HEK293 (cell line): Measurements from ENCODE around the gene LMF1.

Experiments used
- CTCF ChIA-PET: fragments of 350-600 bp; formaldehyde crosslinking; extraction: SDS; loops from one replicate; lab custom pipeline; 2021; ENCODE audit warnings: antibody characterized with exemption; lab: Yijun Ruan, JAX
- POLR2A ChIA-PET: fragments of 300-600 bp; formaldehyde crosslinking; extraction: SDS; loops from one replicate; lab custom pipeline; 2020; ENCODE audit warnings: antibody characterized with exemption, inconsistent platforms; lab: Yijun Ruan, JAX
- H3K27ac ChIP-seq: fragments of 200-500 bp; sonication (Bioruptor generic); 2 replicates; pipeline ENCODE4 v1.5.1; 2014; ENCODE audit warnings: low read depth, low read length, control low read depth, inconsistent platforms; ENCODE audit errors: extremely low read depth
- H3K36me3 ChIP-seq, 2 experiments: fragments of 200-500 bp in 1 of 2; sonication (Bioruptor generic) in 1 of 2; 1 replicate in 1 of 2; 2 replicates in 1 of 2; pipeline ENCODE4 v1.5.1; 2014 to 2017; ENCODE audit warnings: inconsistent platforms in 2 of 2, low read length in 2 of 2; ENCODE audit not compliant: control insufficient read depth in 2 of 2, insufficient read depth in 1 of 2
- H3K4me1 ChIP-seq: fragments of 200-500 bp; sonication (Bioruptor generic); 2 replicates; pipeline ENCODE4 v1.5.1; 2014; ENCODE audit warnings: mild to moderate bottlenecking, low read length, inconsistent platforms; ENCODE audit not compliant: control insufficient read depth, insufficient read depth
- H3K4me3 ChIP-seq: 2 replicates; pipeline ENCODE4 v1.5.1; 2011; ENCODE audit warnings: low read depth, mild to moderate bottlenecking, control low read depth, low read length, moderate library complexity
- H3K9me3 ChIP-seq: fragments of 200-500 bp; sonication (Bioruptor generic); 2 replicates; pipeline ENCODE4 v1.5.1; 2014; ENCODE audit warnings: low read depth, low read length, inconsistent platforms; ENCODE audit not compliant: control insufficient read depth, insufficient read depth
- GFI1B ChIP-seq: fragments of 450-650 bp; formaldehyde crosslinking; IDR thresholded peaks from 2 replicates; pipeline ENCODE4 v1.5.1; 2016; ENCODE audit warnings: missing biosample characterization, missing genetic modification characterization
- GLIS2 ChIP-seq: fragments of 450-650 bp; formaldehyde crosslinking; IDR thresholded peaks from 2 replicates; pipeline ENCODE4 v1.5.1; 2016; ENCODE audit warnings: missing biosample characterization, missing genetic modification characterization
- KLF16 ChIP-seq: fragments of 450-650 bp; formaldehyde crosslinking; IDR thresholded peaks from 2 replicates; pipeline ENCODE4 v1.5.1; 2017; ENCODE audit warnings: missing biosample characterization, missing genetic modification characterization
- PRDM10 ChIP-seq: fragments of 450-650 bp; formaldehyde crosslinking; IDR thresholded peaks from 2 replicates; pipeline ENCODE4 v1.5.1; 2016; ENCODE audit warnings: missing biosample characterization, missing genetic modification characterization
- ZBTB6 ChIP-seq: fragments of 450-650 bp; formaldehyde crosslinking; IDR thresholded peaks from 2 replicates; pipeline ENCODE4 v1.5.1; 2017; ENCODE audit warnings: missing biosample characterization, missing genetic modification characterization
- ZFP69B ChIP-seq: fragments of 450-650 bp; formaldehyde crosslinking; IDR thresholded peaks from 2 replicates; pipeline ENCODE4 v1.5.1; 2016; ENCODE audit warnings: missing biosample characterization, missing genetic modification characterization
- ZIC2 ChIP-seq: fragments of 450-650 bp; formaldehyde crosslinking; IDR thresholded peaks from 2 replicates; pipeline ENCODE4 v1.5.1; 2016; ENCODE audit warnings: missing biosample characterization, missing genetic modification characterization
- ZNF184 ChIP-seq: fragments of 450-650 bp; IDR thresholded peaks from 2 replicates; pipeline ENCODE4 v1.5.1; 2018; ENCODE audit warnings: missing biosample characterization, mild to moderate bottlenecking, missing genetic modification characterization
- ZNF202 ChIP-seq: fragments of 450-650 bp; formaldehyde crosslinking; IDR thresholded peaks from 2 replicates; pipeline ENCODE4 v1.5.1; 2016; ENCODE audit warnings: missing biosample characterization, missing genetic modification characterization, borderline replicate concordance
- ZNF391 ChIP-seq: fragments of 450-650 bp; formaldehyde crosslinking; IDR thresholded peaks from 2 replicates; pipeline ENCODE4 v1.5.1; 2016; ENCODE audit warnings: low read depth, missing biosample characterization, missing genetic modification characterization, borderline replicate concordance
- ZNF626 ChIP-seq: fragments of 450-650 bp; sonication (Bioruptor Pico); formaldehyde crosslinking; IDR thresholded peaks from 2 replicates; pipeline ENCODE4 v1.5.1; 2018; ENCODE audit warnings: missing biosample characterization, missing genetic modification characterization, inconsistent platforms
- ZNF658 ChIP-seq: fragments of 450-650 bp; formaldehyde crosslinking; IDR thresholded peaks from 2 replicates; pipeline ENCODE4; 2016; ENCODE audit warnings: missing biosample characterization, missing genetic modification characterization
- ZNF792 ChIP-seq: fragments of 450-650 bp; formaldehyde crosslinking; IDR thresholded peaks from 2 replicates; pipeline ENCODE4 v1.5.1; 2016; ENCODE audit warnings: missing biosample characterization, missing genetic modification characterization
- TF ChIP-seq, protein P1 (sequence below): fragments of 450-650 bp; formaldehyde crosslinking; IDR thresholded peaks from 2 replicates; pipeline ENCODE4 v1.5.1; 2017; ENCODE audit warnings: missing biosample characterization, mild to moderate bottlenecking, missing genetic modification characterization, moderate library complexity

Gene LMF1

GRCh38 chr16:1007284-1007850 lies 36.6 kb upstream of the LMF1 start:
- ChIA-PET CTCF (no interaction called here), POLR2A (interaction anchor here (0.6 to 1.1 kb wide), 2 partner anchors 10 to 80 kb away, joined by 3 read pairs; no protein-coding TSS in a partner anchor)
- no peaks in the 10 kb centered on the region for H3K4me1 ChIP-seq
- H3K27ac ChIP-seq: no peak overlapping the region
- no peaks in the 10 kb centered on the region for H3K36me3 ChIP-seq
- no peaks in the 10 kb centered on the region for H3K9me3 ChIP-seq
- TF ChIP-seq ZIC2 (tag by site-specific recombination): peak; percentile 11; the same call in 1 of the 2 replicates
- TF ChIP-seq ZNF658: no peak
- no peak overlapping the region for H3K4me3 ChIP-seq

DNA sequence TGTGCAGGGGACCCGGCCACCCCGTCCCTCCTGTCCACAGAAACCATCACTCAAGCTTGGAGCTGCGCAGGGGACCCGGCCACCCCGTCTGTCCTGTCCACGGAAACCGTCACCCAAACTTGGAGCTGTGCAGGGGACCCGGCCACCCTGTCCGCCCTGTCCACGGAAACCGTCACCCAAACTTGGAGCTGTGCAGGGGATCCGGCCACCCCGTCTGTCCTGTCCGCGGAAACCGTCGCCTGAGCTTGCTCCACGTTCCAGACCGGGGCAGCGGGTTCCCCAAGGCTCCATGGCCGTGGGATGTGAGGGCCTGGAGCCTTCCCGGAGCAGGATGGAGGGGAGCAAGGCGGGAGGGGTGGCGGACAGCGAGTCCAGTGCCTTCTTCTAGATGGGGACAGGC lies 36.0 kb upstream of the LMF1 start:
- Histone ChIP-seq H3K27ac (no peak overlapping the region), H3K36me3 (no peaks in the 10 kb centered on the region), H3K4me1 (no peaks in the 10 kb centered on the region), H3K4me3 (no peak overlapping the region), H3K9me3 (no peaks in the 10 kb centered on the region)
- TF ChIP-seq PRDM10 (tag by site-specific recombination): no peak
- TF ChIP-seq ZFP69B: no peak
- TF ChIP-seq ZNF391 (tag by site-specific recombination): no peak
- peak; percentile 38; the same call in 1 of the 2 replicates for TF ChIP-seq ZBTB6 (tag by site-specific recombination)
- ChIA-PET POLR2A (interaction anchor here (1.1 kb wide), 1 partner anchor 9 kb away, joined by 3 read pairs; no protein-coding TSS in a partner anchor), CTCF (no interaction called here)

- H3K27ac ChIP-seq: no peak overlapping the region
- no peaks in the 10 kb centered on the region for H3K9me3 ChIP-seq
- no peaks in the 10 kb centered on the region for H3K36me3 ChIP-seq
- ChIA-PET POLR2A (no interaction called here), CTCF (no interaction called here)
- TF ChIP-seq ZNF792 (tag by site-specific recombination): no peak
- TF ChIP-seq ZNF184 (tag by site-specific recombination): no peak
- no peak for TF ChIP-seq KLF16
- TF ChIP-seq ZFP69B: no peak
- no peak for TF ChIP-seq GFI1B (tag by site-specific recombination)
- no peaks in the 10 kb centered on the region for H3K4me1 ChIP-seq
- H3K4me3 ChIP-seq: no peak overlapping the region
Measured at GRCh38 chr16:1005286-1005685, 34.5 kb upstream of the LMF1 start.

GRCh38 chr16:1003391-1004347 lies 32.9 kb upstream of the LMF1 start:
- no peak overlapping the region for H3K4me3 ChIP-seq
- POLR2A ChIA-PET: no interaction called here
- TF ChIP-seq ZNF626 (no peak), ZNF202 (tag by site-specific recombination) (no peak), GLIS2 (tag by site-specific recombination) (peak; percentile 25; the same call in 1 of the 2 replicates)
- TF ChIP-seq, protein P1, sequence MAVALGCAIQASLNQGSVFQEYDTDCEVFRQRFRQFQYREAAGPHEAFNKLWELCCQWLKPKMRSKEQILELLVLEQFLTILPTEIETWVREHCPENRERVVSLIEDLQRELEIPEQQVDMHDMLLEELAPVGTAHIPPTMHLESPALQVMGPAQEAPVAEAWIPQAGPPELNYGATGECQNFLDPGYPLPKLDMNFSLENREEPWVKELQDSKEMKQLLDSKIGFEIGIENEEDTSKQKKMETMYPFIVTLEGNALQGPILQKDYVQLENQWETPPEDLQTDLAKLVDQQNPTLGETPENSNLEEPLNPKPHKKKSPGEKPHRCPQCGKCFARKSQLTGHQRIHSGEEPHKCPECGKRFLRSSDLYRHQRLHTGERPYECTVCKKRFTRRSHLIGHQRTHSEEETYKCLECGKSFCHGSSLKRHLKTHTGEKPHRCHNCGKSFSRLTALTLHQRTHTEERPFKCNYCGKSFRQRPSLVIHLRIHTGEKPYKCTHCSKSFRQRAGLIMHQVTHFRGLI: no peak
- TF ChIP-seq, all 188 proteins: peak for 1
- Histone ChIP-seq H3K9me3 (no peaks in the 10 kb centered on the region), H3K36me3 (no peaks in the 10 kb centered on the region), H3K4me1 (no peaks in the 10 kb centered on the region), H3K27ac (no peak overlapping the region)
- CTCF ChIA-PET: interaction anchor here (0.6 to 1.0 kb wide), 3 partner anchors 51 to 54 kb away, joined by 3 to 4 read pairs (median 3); no protein-coding TSS in a partner anchor
